ENCODE measurements around the gene P3H3.

P3H3 gene

DNA sequence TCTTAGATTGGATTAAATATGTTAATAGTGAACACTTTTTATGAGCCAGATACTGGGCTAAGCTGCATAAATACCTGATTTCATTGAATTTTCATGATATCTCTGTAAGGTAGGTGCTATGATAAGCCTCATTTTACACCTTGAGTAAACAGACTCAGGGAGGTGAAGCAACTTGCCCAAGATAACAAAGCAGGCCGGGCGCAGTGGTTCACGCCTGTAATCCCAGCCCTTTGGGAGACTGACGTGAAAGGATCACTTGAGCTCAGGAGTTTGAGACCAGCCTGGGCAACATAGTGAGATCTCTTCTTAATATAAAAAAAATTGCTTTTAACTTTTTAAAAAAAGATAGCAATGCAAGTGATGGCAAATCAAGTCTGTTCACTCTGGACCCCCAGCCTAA is 13.9 kb downstream of the P3H3 start:
- H3K27ac Mint-ChIP-seq = no peak overlapping the region
- H3K27me3 Mint-ChIP-seq = no peaks in the 10 kb centered on the region
- H3K4me1 Mint-ChIP-seq = peaks cover 24% of the 10 kb centered on the region
- H3K9me3 Mint-ChIP-seq = no peaks in the 10 kb centered on the region
- H3K36me3 Mint-ChIP-seq = no peaks in the 10 kb centered on the region
- no peak overlapping the region for H3K4me3 Mint-ChIP-seq
- ATAC-seq = no peak

DNA sequence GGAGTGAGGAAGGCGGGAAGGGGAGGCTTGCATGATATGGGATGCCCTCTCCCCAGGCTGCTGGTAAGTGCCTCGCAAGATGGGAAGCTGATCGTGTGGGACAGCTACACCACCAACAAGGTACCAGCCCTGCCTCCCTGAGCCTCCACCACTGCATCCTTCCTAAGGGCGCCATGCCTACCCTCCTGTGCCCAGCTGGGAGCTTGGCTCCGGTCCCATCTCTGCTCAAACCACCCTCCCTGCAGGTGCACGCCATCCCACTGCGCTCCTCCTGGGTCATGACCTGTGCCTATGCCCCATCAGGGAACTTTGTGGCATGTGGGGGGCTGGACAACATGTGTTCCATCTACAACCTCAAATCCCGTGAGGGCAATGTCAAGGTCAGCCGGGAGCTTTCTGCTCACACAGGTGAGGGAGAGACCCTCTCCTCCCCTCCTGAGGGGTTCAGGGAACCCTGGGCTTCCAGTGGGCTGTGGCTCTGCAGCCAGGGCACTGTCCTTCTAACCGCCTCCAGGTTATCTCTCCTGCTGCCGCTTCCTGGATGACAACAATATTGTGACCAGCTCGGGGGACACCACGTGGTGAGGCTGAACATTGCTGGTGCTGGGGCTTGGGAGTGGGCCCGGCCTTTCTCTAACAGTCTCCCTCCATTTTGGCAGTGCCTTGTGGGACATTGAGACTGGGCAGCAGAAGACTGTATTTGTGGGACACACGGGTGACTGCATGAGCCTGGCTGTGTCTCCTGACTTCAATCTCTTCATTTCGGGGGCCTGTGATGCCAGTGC is 15.1 kb downstream of the P3H3 start:
- Mint-ChIP-seq H3K36me3 (no peaks in the 10 kb centered on the region), H3K9me3 (no peaks in the 10 kb centered on the region), H3K4me1 (peaks cover 34% of the 10 kb centered on the region), H3K27ac (no peak overlapping the region), H3K27me3 (no peaks in the 10 kb centered on the region), H3K4me3 (no peak overlapping the region)
- no peak for ATAC-seq

DNA sequence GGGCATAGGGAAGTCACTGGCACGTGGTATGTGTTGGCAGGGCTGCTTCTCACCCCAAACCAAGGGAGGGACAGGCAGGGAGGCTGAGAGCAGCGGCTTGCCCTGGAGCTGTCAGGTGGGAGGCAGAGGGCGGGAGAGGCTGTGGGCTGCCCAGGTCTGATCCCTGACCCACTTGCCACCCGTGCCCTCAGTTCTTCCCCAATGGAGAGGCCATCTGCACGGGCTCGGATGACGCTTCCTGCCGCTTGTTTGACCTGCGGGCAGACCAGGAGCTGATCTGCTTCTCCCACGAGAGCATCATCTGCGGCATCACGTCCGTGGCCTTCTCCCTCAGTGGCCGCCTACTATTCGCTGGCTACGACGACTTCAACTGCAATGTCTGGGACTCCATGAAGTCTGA is 17.2 kb downstream of the P3H3 start:
- ATAC-seq = no peak
- Mint-ChIP-seq H3K4me3 (no peak overlapping the region), H3K27ac (no peak overlapping the region), H3K36me3 (no peaks in the 10 kb centered on the region), H3K27me3 (no peaks in the 10 kb centered on the region), H3K9me3 (no peaks in the 10 kb centered on the region), H3K4me1 (peaks cover 37% of the 10 kb centered on the region)

DNA sequence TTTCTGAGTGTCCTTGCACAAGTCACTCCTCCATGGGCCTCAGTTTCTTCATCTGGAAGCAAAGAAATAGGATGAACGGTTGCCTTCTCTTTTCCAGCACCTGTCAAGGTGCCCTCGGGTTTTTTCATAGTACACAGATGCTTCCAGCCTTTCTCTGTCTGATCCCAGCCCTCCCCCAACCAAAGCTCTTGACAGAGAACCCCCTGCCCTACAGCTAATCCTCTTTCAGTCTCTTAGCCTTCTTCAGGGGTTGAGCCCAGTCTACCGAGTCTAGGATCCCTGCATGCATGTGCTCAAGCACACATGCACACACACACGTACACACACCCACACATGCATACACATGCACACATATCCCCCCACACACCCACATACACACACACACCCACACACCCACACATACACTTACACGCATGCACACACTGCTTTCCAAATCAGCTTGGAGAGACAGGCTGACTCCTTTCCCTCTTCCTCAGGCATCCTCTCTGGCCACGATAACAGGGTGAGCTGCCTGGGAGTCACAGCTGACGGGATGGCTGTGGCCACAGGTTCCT is 18.2 kb downstream of the P3H3 start:
- ATAC-seq = no peak
- no peaks in the 10 kb centered on the region for H3K9me3 Mint-ChIP-seq
- H3K27me3 Mint-ChIP-seq = no peaks in the 10 kb centered on the region
- no peak overlapping the region for H3K27ac Mint-ChIP-seq
- H3K4me1 Mint-ChIP-seq = peaks cover 44% of the 10 kb centered on the region
- H3K36me3 Mint-ChIP-seq = no peaks in the 10 kb centered on the region
- H3K4me3 Mint-ChIP-seq = no peak overlapping the region

DNA sequence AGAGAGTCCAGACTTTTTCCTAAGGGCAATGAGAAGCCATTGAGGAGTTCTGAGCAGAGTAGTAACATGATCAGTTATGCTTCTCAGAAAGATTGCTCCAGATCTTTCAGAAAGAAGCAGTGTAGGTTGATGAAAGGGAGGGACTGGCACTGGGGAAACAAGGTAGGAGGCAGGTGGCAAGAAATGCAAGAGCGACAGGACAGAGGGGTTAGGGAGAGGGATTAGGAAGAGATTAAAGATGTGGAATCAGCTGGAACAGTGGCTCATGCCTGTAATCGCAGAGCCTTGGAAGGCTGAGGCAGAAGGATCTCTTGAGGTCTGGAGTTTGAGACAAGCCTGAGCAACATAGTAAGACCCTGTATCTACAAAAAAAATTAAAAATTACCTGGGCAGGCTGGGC is 19.5 kb downstream of the P3H3 start:
- no peak overlapping the region for H3K4me3 Mint-ChIP-seq

DNA sequence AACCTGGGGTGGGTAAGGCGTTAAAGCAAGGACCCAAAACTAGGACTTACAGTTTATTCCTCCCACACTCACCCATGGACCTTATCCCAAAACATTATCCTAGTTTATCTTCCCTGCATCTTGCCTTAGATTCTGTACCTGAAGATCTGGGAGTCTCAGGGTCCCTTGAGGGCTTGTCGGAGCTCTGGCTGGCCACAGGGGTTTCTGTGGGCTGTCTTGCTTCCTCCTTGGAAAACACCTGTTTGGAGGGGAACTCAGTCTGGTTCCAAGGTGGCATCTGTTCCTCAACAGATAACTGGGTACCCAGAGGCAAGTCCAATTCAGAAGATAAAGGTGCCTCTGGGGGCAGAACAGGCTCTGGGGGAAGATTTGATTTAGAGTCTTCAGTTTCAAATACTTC is 21.2 kb downstream of the P3H3 start:
- Mint-ChIP-seq H3K27ac (no peak overlapping the region), H3K27me3 (no peaks in the 10 kb centered on the region), H3K4me1 (peaks cover 57% of the 10 kb centered on the region), H3K36me3 (peaks cover 6% of the 10 kb centered on the region), H3K4me3 (peak overlapping the region; percentile 14), H3K9me3 (no peaks in the 10 kb centered on the region)
- no peak for ATAC-seq

More for the DNA sequence above, 19.5 kb downstream of the P3H3 start:
- H3K27me3 Mint-ChIP-seq = no peaks in the 10 kb centered on the region
- no peaks in the 10 kb centered on the region for H3K36me3 Mint-ChIP-seq
- ATAC-seq = no peak
- no peaks in the 10 kb centered on the region for H3K9me3 Mint-ChIP-seq
- no peak overlapping the region for H3K27ac Mint-ChIP-seq
- H3K4me1 Mint-ChIP-seq = peaks cover 44% of the 10 kb centered on the region

DNA sequence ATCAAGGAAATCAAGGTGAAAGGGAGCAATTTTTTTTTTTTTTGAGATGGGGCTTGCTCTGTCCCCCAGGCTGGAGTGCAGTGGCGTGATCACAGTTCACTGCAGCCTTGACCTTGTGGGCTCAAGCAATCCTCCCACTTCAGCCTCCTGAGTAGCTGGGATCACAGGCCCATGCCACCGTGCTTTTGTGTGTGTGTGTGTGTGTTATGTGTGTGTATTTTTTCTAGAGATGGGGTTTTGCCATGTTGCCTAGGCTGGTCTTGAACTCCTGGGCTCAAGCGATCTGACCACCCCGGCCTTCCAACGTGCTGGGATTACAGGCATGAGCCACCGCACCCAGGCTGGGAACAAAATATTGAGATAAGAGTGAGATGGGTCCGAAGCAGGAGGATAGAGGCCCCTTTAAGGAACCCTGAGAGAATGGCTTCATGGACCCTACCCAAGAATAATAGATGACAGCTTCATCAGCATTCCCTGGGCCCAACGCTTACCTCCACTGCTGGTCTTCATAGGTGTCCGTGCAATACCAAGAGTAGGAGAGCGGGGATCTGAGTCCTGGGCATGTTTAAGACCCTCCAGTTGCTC is 21.9 kb downstream of the P3H3 start:
- Mint-ChIP-seq H3K4me3 (peak overlapping the region; percentile 55), H3K36me3 (peaks cover 6% of the 10 kb centered on the region), H3K27me3 (no peaks in the 10 kb centered on the region), H3K9me3 (no peaks in the 10 kb centered on the region), H3K4me1 (peaks cover 57% of the 10 kb centered on the region), H3K27ac (no peak overlapping the region)
- no peak for ATAC-seq

DNA sequence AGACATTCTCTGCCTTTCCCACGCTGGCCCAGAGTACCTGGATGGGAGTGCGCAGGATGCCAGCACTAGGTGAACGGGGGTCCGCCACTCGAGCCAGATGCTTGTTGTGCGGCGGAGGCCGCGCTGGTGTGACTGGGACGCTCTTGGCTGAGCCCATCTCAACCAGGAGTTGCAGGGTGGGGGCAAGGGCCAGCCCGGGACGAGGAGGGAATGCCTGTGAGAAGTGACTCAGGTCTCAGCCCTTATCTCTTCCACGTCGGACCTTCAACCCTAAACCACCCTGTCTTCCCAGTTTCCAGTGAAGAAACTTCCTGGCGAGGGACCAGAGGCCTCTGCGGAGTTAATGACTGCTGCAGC is 22.6 kb downstream of the P3H3 start:
- H3K27me3 Mint-ChIP-seq = no peaks in the 10 kb centered on the region
- H3K4me3 Mint-ChIP-seq = peak overlapping the region; percentile 55
- no peak for ATAC-seq
- peaks cover 57% of the 10 kb centered on the region for H3K4me1 Mint-ChIP-seq
- H3K36me3 Mint-ChIP-seq = peaks cover 9% of the 10 kb centered on the region
- no peaks in the 10 kb centered on the region for H3K9me3 Mint-ChIP-seq
- no peak overlapping the region for H3K27ac Mint-ChIP-seq

DNA sequence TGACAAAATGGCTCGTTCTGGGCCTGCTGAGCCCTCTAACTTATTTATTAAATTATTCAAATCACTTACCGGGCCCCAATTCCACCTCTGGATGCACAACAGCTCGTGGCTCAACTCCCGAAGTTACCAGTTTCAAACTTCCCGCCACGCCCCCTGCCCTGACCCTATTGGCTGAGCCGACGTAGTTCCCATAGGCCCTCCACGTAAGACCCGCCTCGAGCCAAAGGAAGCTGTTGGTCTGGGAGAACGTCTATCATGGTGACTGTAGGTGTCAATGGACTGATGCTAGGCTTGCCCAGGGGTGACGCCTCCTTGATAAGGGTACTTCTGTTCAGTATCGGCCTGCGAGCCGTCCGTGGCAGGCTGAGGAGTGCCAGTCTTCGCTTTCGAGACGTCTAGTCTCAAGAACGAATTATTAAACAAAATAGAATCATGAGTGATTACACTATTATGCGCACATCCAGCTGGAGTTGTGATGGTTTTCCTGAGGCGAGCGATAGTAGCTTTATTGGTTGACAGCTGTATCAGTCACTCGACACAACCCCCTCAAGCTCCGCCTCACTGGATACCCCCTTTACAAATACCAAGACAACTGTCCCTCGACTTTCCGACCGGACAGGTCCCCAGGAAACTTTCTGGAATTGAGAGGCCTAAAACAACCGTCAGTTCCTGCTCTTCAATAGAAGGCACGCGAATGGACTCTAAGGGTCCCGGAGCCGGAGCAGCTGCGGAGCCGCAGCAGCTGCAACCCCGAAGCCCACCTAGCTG is 23.1 kb downstream of the P3H3 start, which contains the start of gene CDCA3:
Gene CDCA3, minus strand, starts transcription at position 134 of the 768 bp plus-strand sequence. CDS start 334 bp downstream, outside the sequence.
- peak within 1 kb of the TSS; percentile 84 for H3K4me3 Mint-ChIP-seq
- no peaks in the 10 kb centered on the region for H3K27me3 Mint-ChIP-seq
- no peaks in the 10 kb centered on the region for H3K9me3 Mint-ChIP-seq
- peaks cover 57% of the 10 kb centered on the region for H3K4me1 Mint-ChIP-seq
- peak within 1 kb of the TSS; percentile 82 for H3K27ac Mint-ChIP-seq
- peak; percentile 79 for ATAC-seq
- H3K36me3 Mint-ChIP-seq = peaks cover 15% of the 10 kb centered on the region

DNA sequence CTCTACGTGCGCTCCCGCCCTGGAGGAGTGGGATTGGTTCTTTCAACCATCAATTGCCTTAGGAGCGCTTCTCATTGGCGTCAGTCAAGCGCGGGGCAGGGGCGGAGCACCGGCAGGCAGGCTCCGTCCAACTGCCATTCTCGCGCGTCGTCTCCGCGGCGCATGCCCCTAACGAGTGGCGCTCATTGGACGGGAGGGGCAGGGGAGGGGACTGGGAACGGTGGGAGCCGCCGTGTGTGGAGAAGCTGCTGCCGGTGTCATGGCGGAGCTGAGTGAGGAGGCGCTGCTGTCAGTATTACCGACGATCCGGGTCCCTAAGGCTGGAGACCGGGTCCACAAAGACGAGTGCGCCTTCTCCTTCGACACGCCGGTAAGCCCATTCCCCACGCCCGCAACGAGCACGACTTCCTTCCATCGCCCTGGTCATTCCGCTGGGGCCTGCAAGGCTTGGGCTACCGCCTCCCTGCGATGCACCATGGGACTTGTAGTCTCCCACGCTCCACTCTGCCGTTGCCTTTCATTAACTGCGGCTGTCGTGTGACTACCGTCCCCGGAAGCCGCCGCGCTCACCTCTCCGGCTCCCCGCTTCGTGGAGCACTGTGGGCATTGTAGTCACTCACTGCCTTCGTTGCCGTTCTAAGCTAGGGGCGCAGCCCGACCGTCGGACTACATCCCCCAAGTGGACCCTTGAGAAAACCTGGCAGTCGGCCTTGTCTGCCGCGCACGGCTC is 23.9 kb downstream of the P3H3 start, which contains the start of gene USP5:
Gene USP5, plus strand, starts transcription at position 230 of the 730 bp plus-strand sequence. Its CDS starts 30 bp downstream, at position 260.
- Mint-ChIP-seq H3K27ac (peak within 1 kb of the TSS; percentile 82), H3K27me3 (no peaks in the 10 kb centered on the region), H3K9me3 (no peaks in the 10 kb centered on the region), H3K4me3 (peak within 1 kb of the TSS; percentile 84), H3K36me3 (peaks cover 22% of the 10 kb centered on the region), H3K4me1 (peaks cover 57% of the 10 kb centered on the region)
- ATAC-seq = peak; percentile 93

DNA sequence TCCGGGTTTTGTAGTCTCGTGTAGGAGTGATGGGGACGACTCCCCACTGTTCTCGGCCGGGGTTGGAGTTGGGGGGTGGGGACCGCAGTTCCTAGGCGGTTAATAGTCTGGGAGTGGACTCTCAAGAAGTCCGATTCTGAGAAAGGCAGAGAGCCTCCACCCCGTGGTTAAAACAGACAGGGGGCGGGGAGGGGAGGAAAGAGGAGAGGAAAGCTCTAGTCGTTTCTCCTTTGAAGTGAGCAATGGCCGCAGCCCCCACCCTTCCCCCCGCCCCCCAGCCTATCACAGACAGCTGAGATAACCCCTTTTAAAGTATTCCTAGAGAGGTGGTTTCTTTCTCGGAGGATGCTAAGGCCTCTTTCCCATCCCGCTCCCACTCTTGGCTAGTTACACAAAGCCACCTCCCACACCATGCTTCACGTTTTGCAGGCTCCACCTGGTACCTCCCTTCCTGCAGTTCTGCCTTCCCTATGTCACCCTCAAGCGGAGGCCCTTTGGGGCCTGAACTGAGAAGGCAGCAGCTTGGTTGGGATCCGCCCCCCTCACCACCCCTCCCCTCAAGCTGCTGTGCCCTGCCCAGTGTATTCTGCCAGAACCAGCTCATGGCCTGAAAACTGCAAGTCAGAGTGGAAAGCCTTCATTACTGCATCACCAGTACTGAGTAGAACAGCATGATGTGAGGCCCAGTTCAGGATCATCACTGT is 24.6 kb downstream of the P3H3 start:
- peaks cover 51% of the 10 kb centered on the region for H3K4me1 Mint-ChIP-seq
- peak overlapping the region; percentile 82 for H3K27ac Mint-ChIP-seq
- H3K27me3 Mint-ChIP-seq = no peaks in the 10 kb centered on the region
- H3K9me3 Mint-ChIP-seq = no peaks in the 10 kb centered on the region
- ATAC-seq = no peak
- peaks cover 29% of the 10 kb centered on the region for H3K36me3 Mint-ChIP-seq
- peak overlapping the region; percentile 84 for H3K4me3 Mint-ChIP-seq

DNA sequence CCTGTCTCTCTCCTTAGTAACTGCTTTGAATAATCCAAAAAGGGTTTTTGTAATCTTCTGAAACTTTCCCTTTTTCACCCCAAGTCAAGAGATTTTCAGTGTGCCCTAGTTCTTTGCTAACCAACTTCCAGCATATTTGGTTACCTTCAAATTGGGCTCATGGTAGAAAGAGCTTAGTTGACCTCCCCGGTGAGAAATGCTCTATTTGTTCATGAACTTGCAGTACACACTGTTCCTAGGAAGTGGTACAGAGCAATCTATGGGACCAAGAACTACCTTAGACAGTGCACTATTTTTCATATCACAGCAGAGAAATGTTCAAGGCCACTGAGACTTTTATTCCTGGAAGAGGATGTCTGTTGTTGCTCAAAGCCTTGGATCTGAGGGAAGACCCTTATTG is 25.4 kb downstream of the P3H3 start:
- no peak for ATAC-seq
- Mint-ChIP-seq H3K9me3 (no peaks in the 10 kb centered on the region), H3K4me3 (peak overlapping the region; percentile 84), H3K4me1 (peaks cover 43% of the 10 kb centered on the region), H3K36me3 (peaks cover 38% of the 10 kb centered on the region), H3K27me3 (no peaks in the 10 kb centered on the region), H3K27ac (peak overlapping the region; percentile 82)

DNA sequence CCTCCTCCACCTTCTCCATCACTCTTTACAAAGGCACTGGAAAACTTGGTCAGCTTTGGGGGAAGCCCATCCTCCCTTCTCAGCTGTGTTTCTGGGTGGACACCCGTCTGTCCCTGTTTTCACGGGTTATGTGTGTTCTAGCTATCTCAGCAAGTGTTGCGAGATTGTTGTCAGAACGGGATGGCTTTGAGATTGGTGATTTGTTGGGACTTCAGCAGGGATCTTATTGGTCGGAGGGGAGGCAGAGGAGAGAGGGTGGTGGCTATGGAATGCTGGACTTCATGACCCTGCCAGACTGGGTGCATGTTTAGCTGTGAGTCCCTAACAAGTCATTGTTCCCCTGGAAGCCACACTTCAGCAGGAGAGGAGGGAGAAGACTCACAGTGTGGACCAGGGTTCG is 25.8 kb downstream of the P3H3 start:
- no peaks in the 10 kb centered on the region for H3K27me3 Mint-ChIP-seq
- H3K27ac Mint-ChIP-seq = no peak overlapping the region
- H3K9me3 Mint-ChIP-seq = no peaks in the 10 kb centered on the region
- H3K36me3 Mint-ChIP-seq = peaks cover 42% of the 10 kb centered on the region
- H3K4me3 Mint-ChIP-seq = no peak overlapping the region
- H3K4me1 Mint-ChIP-seq = peaks cover 39% of the 10 kb centered on the region
- ATAC-seq = no peak

DNA sequence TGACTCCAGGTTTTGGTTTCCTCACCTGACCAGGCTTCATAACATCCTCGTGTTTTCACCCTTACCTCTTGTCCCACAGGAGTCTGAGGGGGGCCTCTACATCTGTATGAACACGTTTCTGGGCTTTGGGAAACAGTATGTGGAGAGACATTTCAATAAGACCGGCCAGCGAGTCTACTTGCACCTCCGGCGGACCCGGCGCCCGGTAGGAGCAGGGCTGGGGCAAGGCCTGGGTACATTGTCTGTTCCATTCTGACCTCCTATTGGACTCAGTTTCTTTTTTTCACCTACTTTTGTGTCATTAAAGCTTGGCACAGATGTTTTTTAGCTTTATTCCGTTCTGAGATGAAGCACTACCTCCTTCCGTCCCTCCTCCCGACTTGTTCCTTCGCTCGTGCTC is 27.1 kb downstream of the P3H3 start:
- no peak overlapping the region for H3K4me3 Mint-ChIP-seq
- peaks cover 55% of the 10 kb centered on the region for H3K36me3 Mint-ChIP-seq
- no peak for ATAC-seq
- no peaks in the 10 kb centered on the region for H3K9me3 Mint-ChIP-seq
- H3K27me3 Mint-ChIP-seq = no peaks in the 10 kb centered on the region
- no peak overlapping the region for H3K27ac Mint-ChIP-seq
- H3K4me1 Mint-ChIP-seq = peaks cover 26% of the 10 kb centered on the region

All from stimulated activated memory B cell treated with anti-CD40 and anti-IgM and Interleukin-4, amounts not matched to agents 10 μg/mL and 1 μg/mL and 100 μg/mL, for 72 hours (primary cell).